ENCODE data around the gene OR52E8.

DNA sequence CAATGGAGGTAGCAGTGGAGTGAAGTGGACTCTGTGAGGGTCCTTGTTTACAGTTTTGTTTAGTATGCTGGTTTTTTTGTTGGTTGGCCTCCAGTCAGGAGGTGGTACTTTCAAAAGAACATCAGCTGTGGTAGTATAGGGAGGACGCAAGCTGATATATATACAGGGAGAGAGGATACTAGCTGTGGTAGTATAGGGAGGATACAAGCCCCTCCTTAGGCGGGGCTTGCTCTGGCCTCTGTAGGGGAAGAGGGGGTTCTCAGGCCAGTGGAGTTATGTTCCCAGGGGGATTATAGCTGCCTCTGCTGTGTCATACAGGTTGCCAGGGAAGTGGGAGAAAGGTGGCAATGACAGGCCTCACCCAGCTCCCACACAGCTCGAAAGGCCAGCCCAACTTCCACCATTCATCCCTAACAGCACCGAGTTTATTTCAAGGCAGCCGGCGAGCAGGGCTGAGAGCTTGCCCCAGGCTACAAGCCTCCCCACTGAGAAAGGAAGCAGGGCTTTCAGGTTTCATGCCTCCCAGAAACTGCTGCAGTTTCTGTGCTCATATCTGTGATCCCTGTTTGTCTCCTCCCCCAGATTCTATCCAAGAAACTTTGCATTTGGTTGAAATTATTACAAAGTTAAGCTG is 26.2 kb downstream of the OR52E8 start:
- no peak for TF ChIP-seq EP300 (IDR thresholded peaks at IDR 0.05)
- no peak for TF ChIP-seq POLR2A (IDR thresholded peaks at IDR 0.05)
